GM12872 (cell line): Measurements from ENCODE around the gene UBE2G2.

Experiments used
- TF ChIP-seq, protein P1 (sequence below): IDR thresholded peaks from 3 replicates; pipeline ENCODE4 v1.5.1; 2011; ENCODE audit warnings: low read depth, mild to moderate bottlenecking, low read length, moderate library complexity; ENCODE audit not compliant: insufficient read depth

Gene UBE2G2

DNA sequence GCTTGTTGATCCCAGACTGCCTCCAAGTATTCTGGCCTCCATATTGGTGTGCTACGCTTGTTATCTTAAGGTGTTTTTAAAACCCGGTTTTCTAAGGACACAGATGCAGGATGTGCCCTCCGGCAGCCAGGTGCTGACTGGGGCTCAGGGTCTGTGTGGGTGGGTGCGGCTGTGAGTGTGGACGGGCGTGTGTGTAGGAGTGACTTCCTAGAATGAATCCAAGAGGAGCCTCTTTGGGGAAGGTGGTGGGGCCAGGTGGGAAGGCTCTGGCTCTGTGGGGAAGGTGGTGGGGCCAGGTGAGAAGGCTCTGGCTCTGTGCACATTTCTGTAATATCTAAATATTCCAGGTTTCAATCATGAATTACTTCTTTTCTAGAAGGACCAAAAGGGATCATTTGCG is 77.4 kb downstream of the UBE2G2 start:
- TF ChIP-seq, protein P1, sequence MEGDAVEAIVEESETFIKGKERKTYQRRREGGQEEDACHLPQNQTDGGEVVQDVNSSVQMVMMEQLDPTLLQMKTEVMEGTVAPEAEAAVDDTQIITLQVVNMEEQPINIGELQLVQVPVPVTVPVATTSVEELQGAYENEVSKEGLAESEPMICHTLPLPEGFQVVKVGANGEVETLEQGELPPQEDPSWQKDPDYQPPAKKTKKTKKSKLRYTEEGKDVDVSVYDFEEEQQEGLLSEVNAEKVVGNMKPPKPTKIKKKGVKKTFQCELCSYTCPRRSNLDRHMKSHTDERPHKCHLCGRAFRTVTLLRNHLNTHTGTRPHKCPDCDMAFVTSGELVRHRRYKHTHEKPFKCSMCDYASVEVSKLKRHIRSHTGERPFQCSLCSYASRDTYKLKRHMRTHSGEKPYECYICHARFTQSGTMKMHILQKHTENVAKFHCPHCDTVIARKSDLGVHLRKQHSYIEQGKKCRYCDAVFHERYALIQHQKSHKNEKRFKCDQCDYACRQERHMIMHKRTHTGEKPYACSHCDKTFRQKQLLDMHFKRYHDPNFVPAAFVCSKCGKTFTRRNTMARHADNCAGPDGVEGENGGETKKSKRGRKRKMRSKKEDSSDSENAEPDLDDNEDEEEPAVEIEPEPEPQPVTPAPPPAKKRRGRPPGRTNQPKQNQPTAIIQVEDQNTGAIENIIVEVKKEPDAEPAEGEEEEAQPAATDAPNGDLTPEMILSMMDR: no peak

DNA sequence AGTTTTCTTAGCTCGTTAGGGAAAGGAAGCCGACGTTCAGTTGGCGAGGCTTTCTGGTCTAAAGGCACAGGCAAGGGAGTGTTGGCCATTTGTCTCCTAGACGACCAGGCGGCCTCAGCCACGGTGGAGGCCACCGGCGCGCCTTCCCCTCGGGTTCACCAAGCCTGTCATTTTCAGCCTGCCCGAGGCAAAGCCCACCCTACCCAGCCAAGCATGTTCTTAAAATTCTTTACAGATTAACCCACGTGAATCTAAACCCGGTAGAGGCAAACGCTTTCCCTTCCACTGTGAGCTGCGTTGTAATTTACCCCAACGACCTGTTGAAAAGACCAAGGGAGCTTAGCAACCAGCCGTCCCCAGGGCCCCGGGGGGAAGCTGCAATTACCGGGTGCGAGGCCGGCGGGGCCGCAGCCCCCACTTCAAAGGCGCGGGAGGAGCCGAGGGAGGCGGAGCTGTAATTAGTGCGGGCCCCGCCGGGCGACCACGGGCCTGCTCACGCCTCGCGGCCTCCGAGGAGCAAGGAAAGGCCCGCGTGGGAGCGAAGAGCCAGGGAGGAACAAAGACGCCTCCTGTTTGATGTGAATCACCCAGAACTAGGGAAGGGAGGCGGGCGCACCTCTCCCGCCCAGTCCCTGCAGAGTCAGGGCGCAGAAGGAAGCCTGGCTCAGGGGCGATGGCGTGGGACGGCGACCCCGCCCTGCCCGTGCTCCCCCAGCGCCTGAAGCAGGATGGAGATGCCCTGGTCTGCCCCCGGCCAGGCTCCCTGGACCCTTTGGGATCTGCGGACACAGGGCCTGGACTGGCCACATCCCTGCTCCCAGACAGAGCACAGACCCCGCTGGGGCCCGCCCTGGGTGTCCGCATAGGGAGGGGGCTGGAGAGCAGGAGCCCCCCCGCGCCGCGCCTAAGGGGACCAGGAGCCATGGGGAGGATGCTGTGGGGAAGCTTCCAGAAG is 78.2 kb downstream of the UBE2G2 start:
- TF ChIP-seq, protein P1: no peak

DNA sequence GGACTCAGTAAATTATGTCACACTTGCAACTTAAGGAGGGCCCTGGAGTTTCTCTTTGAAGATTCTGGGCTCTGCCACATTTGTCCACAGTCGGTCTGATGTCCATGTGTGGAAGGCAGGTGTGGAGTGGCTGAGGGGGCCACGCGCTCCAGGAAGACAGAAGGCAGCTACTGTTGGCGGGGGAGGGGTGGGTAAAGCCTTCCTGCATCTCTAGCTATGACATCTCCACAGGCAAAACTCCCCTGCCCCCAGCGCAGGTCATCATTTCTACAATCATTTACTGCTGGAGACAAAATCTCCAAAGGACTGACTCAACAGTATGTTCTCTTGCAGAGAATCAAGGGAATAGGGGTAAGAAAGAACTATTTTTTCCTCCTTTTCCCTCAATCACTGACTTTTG is 78.9 kb downstream of the UBE2G2 start:
- TF ChIP-seq, protein P1: no peak

DNA sequence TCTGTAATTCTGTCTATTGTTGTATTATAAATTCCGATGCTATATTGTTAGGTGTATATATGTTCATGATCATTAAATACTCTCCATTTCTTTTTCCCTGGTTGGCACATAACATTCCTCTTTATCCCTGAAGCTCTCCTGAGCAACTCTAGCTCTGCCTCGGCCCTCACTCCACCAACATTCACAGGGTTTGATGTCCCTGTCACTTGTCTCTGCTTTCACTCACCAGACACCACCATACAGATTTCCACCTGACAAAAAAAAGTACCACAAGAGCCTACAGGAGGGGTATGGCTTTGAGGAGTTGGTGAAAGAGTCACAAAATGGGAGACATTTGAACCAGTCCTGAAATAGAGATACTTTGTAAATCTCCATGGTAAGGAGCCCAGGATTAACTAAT is 81.5 kb downstream of the UBE2G2 start:
- TF ChIP-seq, protein P1: no peak
